GM21526 (cell line): ENCODE data around the gene EFNB1.

Experiments
- ATAC-seq: cut with Tn5 transposase; IDR thresholded peaks from one replicate; pipeline ENCODE4 v1.9.1; 2021; ENCODE audit warnings: moderate library complexity; ENCODE audit not compliant: unreplicated experiment, low FRiP score

Gene EFNB1

DNA sequence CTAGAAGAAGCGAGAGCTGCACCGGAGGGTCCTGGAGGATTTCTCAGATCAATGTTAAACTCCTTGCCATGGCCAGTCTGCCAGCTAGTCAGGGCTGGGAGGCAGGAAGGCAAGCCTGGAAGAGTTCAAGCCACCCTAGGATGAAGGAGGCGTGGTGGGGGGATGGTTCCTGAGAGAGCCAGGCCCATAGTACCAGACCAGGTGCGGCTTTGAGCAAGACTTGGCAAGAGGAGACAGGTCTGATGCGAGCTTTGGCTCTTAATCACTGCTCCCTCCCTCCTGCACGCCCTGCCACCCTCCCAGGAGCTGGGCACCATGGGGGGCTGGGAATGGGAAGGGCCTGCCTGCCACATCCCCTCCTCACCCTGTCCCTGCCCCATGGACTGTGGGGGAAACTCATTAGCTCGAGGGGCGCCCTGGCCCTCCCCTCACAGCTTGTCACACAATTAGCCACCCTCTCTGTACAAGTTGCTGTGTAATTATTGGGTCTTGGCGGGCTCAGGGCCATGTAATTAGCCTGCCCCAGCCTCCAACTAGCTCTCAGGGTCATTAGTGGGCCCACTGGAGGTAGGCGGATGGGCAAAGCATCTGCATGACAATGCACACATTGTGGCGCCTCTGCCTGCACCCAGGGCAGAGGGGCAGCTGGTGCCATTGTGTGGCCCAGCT, 50.3 kb downstream of the EFNB1 start:
- ATAC-seq, result no peak

DNA sequence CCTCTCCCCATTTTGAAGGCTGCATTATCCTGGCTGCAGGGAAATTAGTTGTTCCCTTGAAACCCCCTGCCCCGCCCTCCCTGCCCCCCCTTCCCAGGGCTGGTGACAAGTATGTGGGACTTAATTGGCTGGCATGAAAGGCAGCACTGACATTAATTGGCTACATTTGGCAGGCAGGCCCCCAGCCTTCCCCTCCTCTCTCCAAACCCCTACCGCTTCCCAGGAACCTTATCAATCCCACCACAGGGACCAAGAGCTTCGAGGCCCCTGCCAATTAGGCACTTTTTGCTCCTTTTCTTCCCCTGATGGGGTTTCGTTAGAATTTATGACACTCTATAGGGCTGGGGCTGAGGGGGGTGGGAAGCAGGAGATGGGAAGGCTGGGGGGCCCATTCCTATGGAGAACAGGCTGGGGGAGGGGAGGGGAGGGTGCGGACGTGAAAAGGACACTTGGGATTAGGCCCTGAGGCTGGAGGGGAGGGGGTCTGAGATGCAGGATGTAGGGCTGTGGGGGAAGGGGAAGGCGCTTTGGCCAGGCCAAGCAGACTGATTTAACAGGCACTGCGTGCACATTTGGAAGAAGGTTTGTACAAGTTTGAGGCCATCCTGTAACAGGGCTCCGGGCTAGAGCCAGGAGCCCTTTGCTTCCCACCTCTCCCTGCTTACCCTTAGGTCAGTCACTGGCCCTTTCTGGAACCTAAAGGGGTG, 52.2 kb downstream of the EFNB1 start:
- ATAC-seq, result no peak

GRCh38 chrX:68881911-68882310, 53.1 kb downstream of the EFNB1 start:
- ATAC-seq, result no peak

- no peak for ATAC-seq
Measured at GRCh38 chrX:68883800-68884199, 55.0 kb downstream of the EFNB1 start.

GRCh38 chrX:68889249-68889648, 60.4 kb downstream of the EFNB1 start:
- no peak for ATAC-seq
